CD4-positive, CD25-positive, alpha-beta regulatory T cell (primary cell): Measurements from ENCODE around the gene PRKX. TPM values are rescaled to one million over a fixed set of nuclear protein-coding genes. Genes with fewer than 3 reads are reported as not detected.
"Not testable (repeated sequence)": the region's sequence is repeated elsewhere in the genome, so short reads cannot be mapped to it uniquely, and the experiment has no call there.

Experiments used
- ATAC-seq, 2 donors: fragments of 150-1000 bp; cut with Tn5 transposase; one replicate each; pipeline ENCODE4 v1.10.0; 2021; ENCODE audit warnings: low read depth in 2 of 2, moderate number of reproducible peaks in 2 of 2, moderate library complexity in 1 of 2
- DNase-seq, 3 donors: peaks; one replicate each; pipeline versions ENCODE4 v3.0.0 to v3.0.0-alpha.2; 2012 to 2022; ENCODE audit warnings: mixed read lengths in 1 of 3
- H3K27ac ChIP-seq: one replicate; pipeline ENCODE4 v1.7.0; 2013; ENCODE audit warnings: mild to moderate bottlenecking, low read length; ENCODE audit not compliant: insufficient read depth, poor library complexity, severe bottlenecking
- H3K27me3 ChIP-seq: one replicate; pipeline ENCODE4 v1.7.0; 2013; ENCODE audit warnings: low read length; ENCODE audit not compliant: control insufficient read depth, insufficient read depth
- H3K36me3 ChIP-seq: one replicate; pipeline ENCODE4 v1.7.0; 2013; ENCODE audit warnings: mild to moderate bottlenecking, low read length, moderate library complexity; ENCODE audit not compliant: control insufficient read depth, insufficient read depth
- H3K4me1 ChIP-seq: 2 replicates; pipeline ENCODE4 v1.7.0; 2013; ENCODE audit warnings: mild to moderate bottlenecking, low read length; ENCODE audit not compliant: insufficient read depth, control insufficient read depth, poor library complexity, severe bottlenecking
- H3K4me3 ChIP-seq: one replicate; pipeline ENCODE4 v1.7.0; 2013; ENCODE audit warnings: low read depth, mild to moderate bottlenecking, low read length, moderate library complexity
- H3K9me3 ChIP-seq, 2 experiments: 1 replicate in 1 of 2; 2 replicates in 1 of 2; pipeline ENCODE4 v1.7.0; 2013; ENCODE audit warnings: low read length in 2 of 2, mild to moderate bottlenecking in 1 of 2, moderate library complexity in 1 of 2; ENCODE audit not compliant: control insufficient read depth in 2 of 2
- H3K27ac Mint-ChIP-seq, 3 donors: one replicate each; pipeline ENCODE4 v1.8.0; 2020 to 2022; ENCODE audit warnings: mild to moderate bottlenecking in 3 of 3, mixed read lengths in 3 of 3, moderate library complexity in 2 of 3
- H3K27me3 Mint-ChIP-seq: one replicate; pipeline ENCODE4 v1.8.0; 2022; ENCODE audit warnings: mild to moderate bottlenecking, mixed read lengths
- H3K36me3 Mint-ChIP-seq: one replicate; pipeline ENCODE4 v1.8.0; 2020; ENCODE audit warnings: mixed read lengths
- H3K4me1 Mint-ChIP-seq, 4 donors: one replicate each; pipeline ENCODE4 v1.8.0; 2020 to 2022; ENCODE audit warnings: mixed read lengths in 4 of 4, mild to moderate bottlenecking in 1 of 4
- H3K4me3 Mint-ChIP-seq, 4 donors: one replicate each; pipeline ENCODE4 v1.8.0; 2020 to 2022; ENCODE audit warnings: mild to moderate bottlenecking in 4 of 4, mixed read lengths in 4 of 4, moderate library complexity in 3 of 4
- H3K9me3 Mint-ChIP-seq, 7 donors: one replicate each; pipeline ENCODE4 v1.8.0; 2020 to 2022; ENCODE audit warnings: mixed read lengths in 7 of 7, mild to moderate bottlenecking in 3 of 7, moderate library complexity in 2 of 7
- polyA plus RNA-seq, 4 donors: library from polyadenylated mRNA; unstranded; fragments of 300-500 nt; fragmentation: Illumina TruSeq; gene quantifications; one replicate each; pipeline ENCODE4 v1.2.3, GENCODE V29; 2021
- total RNA-seq: library from RNA; stranded (reverse); gene quantifications from one replicate; pipeline ENCODE4 v1.2.3, GENCODE V29; 2022

The PRKX gene
- total and polyA plus RNA-seq, 5 donors from 2014 or later, result 47.5 to 103 (median 57.5) TPM

- no peak for DNase-seq
- Mint-ChIP-seq H3K4me3 (peak overlapping the region in 2 of 4 donors; percentile 5 to 43), H3K27ac (peak overlapping the region; percentile 7 to 73 (median 55)), H3K27me3 (no peaks in the 10 kb centered on the region), H3K4me1 (peaks cover 18 to 75% (median 28%) of the 10 kb centered on the region in 4 donors), H3K36me3 (peaks cover 18% of the 10 kb centered on the region), H3K9me3 (no peaks in the 10 kb centered on the region)
- Histone ChIP-seq H3K4me3 (no peak overlapping the region), H3K4me1 (peaks cover 10% of the 10 kb centered on the region), H3K9me3 (no peaks in the 10 kb centered on the region), H3K27me3 (no peaks in the 10 kb centered on the region), H3K36me3 (no peaks in the 10 kb centered on the region), H3K27ac (no peak overlapping the region)
- ATAC-seq, result no peak
These were observed 17.9 kb downstream of the PRKX start for GRCh38 chrX:3695536-3695935.

GRCh38 chrX:3690140-3690539 lies 23.3 kb downstream of the PRKX start:
- H3K36me3 Mint-ChIP-seq, result peaks cover 17% of the 10 kb centered on the region
- no peaks in the 10 kb centered on the region for H3K27me3 Mint-ChIP-seq
- H3K27ac ChIP-seq, result no peak overlapping the region
- no peaks in the 10 kb centered on the region for H3K4me1 ChIP-seq
- no peak for DNase-seq
- H3K27ac Mint-ChIP-seq, result peak overlapping the region in 2 of 3 donors; percentile 49 to 83
- no peak overlapping the region for H3K4me3 Mint-ChIP-seq
- no peak for ATAC-seq
- no peak overlapping the region for H3K4me3 ChIP-seq
- no peaks in the 10 kb centered on the region for H3K27me3 ChIP-seq
- no peaks in the 10 kb centered on the region for H3K9me3 Mint-ChIP-seq
- H3K9me3 ChIP-seq, result no peaks in the 10 kb centered on the region
- H3K36me3 ChIP-seq, result no peaks in the 10 kb centered on the region
- peaks cover 9 to 60% (median 14%) of the 10 kb centered on the region in 4 donors for H3K4me1 Mint-ChIP-seq

GRCh38 chrX:3683236-3683635 lies 30.2 kb downstream of the PRKX start:
- not testable (repeated sequence) for H3K4me3 ChIP-seq, H3K36me3 Mint-ChIP-seq, H3K4me1 ChIP-seq, H3K4me3 Mint-ChIP-seq, ATAC-seq, H3K27me3 ChIP-seq, H3K9me3 Mint-ChIP-seq, H3K9me3 ChIP-seq, H3K27ac Mint-ChIP-seq, DNase-seq, H3K27ac ChIP-seq, H3K36me3 ChIP-seq, H3K27me3 Mint-ChIP-seq
- peaks cover 10 to 49% (median 17%) of the 10 kb centered on the region in 4 donors for H3K4me1 Mint-ChIP-seq

- H3K27ac ChIP-seq, result no peak overlapping the region
- H3K9me3 Mint-ChIP-seq, result no peaks in the 10 kb centered on the region
- DNase-seq (no peak), ATAC-seq (no peak)
- H3K4me1 Mint-ChIP-seq, result peaks cover 17 to 40% (median 19%) of the 10 kb centered on the region in 4 donors
- peak overlapping the region in 1 of 3 donors; percentile 81 for H3K27ac Mint-ChIP-seq
- H3K27me3 Mint-ChIP-seq, result no peaks in the 10 kb centered on the region
- peaks cover 16% of the 10 kb centered on the region for H3K36me3 Mint-ChIP-seq
- H3K36me3 ChIP-seq, result no peaks in the 10 kb centered on the region
- no peak overlapping the region for H3K4me3 ChIP-seq
- H3K4me1 ChIP-seq, result no peaks in the 10 kb centered on the region
- no peak overlapping the region for H3K4me3 Mint-ChIP-seq
- no peaks in the 10 kb centered on the region for H3K27me3 ChIP-seq
- H3K9me3 ChIP-seq, result no peaks in the 10 kb centered on the region
These were observed 33.0 kb downstream of the PRKX start for GRCh38 chrX:3680459-3680858.

- no peak overlapping the region for H3K27ac ChIP-seq
- H3K36me3 ChIP-seq, result no peaks in the 10 kb centered on the region
- no peaks in the 10 kb centered on the region for H3K27me3 ChIP-seq
- ATAC-seq, result no peak
- no peaks in the 10 kb centered on the region for H3K9me3 ChIP-seq
- H3K36me3 Mint-ChIP-seq, result peaks cover 19% of the 10 kb centered on the region
- no peak overlapping the region for H3K4me3 Mint-ChIP-seq
- no peak for DNase-seq
- H3K27ac Mint-ChIP-seq, result peak overlapping the region in 2 of 3 donors; percentile 48 to 81
- no peaks in the 10 kb centered on the region for H3K4me1 ChIP-seq
- H3K27me3 Mint-ChIP-seq, result no peaks in the 10 kb centered on the region
- H3K4me3 ChIP-seq, result no peak overlapping the region
- H3K4me1 Mint-ChIP-seq, result peaks cover 14 to 35% (median 17%) of the 10 kb centered on the region in 4 donors
- no peaks in the 10 kb centered on the region for H3K9me3 Mint-ChIP-seq
These were observed 33.8 kb downstream of the PRKX start for GRCh38 chrX:3679669-3680068.

- H3K27ac Mint-ChIP-seq, result peak overlapping the region; percentile 2 to 85 (median 61)
- H3K4me1 Mint-ChIP-seq, result peaks cover 14 to 33% (median 17%) of the 10 kb centered on the region in 4 donors
- no peaks in the 10 kb centered on the region for H3K27me3 Mint-ChIP-seq
- H3K9me3 Mint-ChIP-seq, result no peaks in the 10 kb centered on the region
- no peak for ATAC-seq
- DNase-seq, result no peak
- Histone ChIP-seq H3K9me3 (no peaks in the 10 kb centered on the region), H3K4me1 (no peaks in the 10 kb centered on the region), H3K27ac (no peak overlapping the region), H3K36me3 (peaks cover 3% of the 10 kb centered on the region), H3K27me3 (no peaks in the 10 kb centered on the region), H3K4me3 (no peak overlapping the region)
- H3K4me3 Mint-ChIP-seq, result no peak overlapping the region
- H3K36me3 Mint-ChIP-seq, result peaks cover 31% of the 10 kb centered on the region
These were observed 35.1 kb downstream of the PRKX start for GRCh38 chrX:3678328-3678727.

GRCh38 chrX:3674881-3675280 lies 38.6 kb downstream of the PRKX start:
- Histone ChIP-seq H3K27ac (no peak overlapping the region), H3K9me3 (no peaks in the 10 kb centered on the region), H3K4me1 (no peaks in the 10 kb centered on the region), H3K36me3 (peaks cover 25% of the 10 kb centered on the region), H3K4me3 (no peak overlapping the region), H3K27me3 (no peaks in the 10 kb centered on the region)
- ATAC-seq (no peak), DNase-seq (no peak)
- H3K4me1 Mint-ChIP-seq, result peaks cover 14 to 26% (median 18%) of the 10 kb centered on the region in 4 donors
- H3K9me3 Mint-ChIP-seq, result no peaks in the 10 kb centered on the region
- H3K27ac Mint-ChIP-seq, result no peak overlapping the region
- H3K36me3 Mint-ChIP-seq, result peaks cover 48% of the 10 kb centered on the region
- H3K4me3 Mint-ChIP-seq, result no peak overlapping the region
- H3K27me3 Mint-ChIP-seq, result no peaks in the 10 kb centered on the region

- no peak for DNase-seq
- no peak overlapping the region for H3K4me3 ChIP-seq
- H3K9me3 ChIP-seq, result no peaks in the 10 kb centered on the region
- H3K27ac ChIP-seq, result no peak overlapping the region
- no peak overlapping the region for H3K4me3 Mint-ChIP-seq
- H3K27me3 ChIP-seq, result no peaks in the 10 kb centered on the region
- H3K9me3 Mint-ChIP-seq, result no peaks in the 10 kb centered on the region
- H3K4me1 ChIP-seq, result no peaks in the 10 kb centered on the region
- no peaks in the 10 kb centered on the region for H3K27me3 Mint-ChIP-seq
- ATAC-seq, result no peak
- peaks cover 44% of the 10 kb centered on the region for H3K36me3 Mint-ChIP-seq
- peaks cover 41% of the 10 kb centered on the region for H3K36me3 ChIP-seq
- peaks cover 0 to 11% (median 3%) of the 10 kb centered on the region in 4 donors for H3K4me1 Mint-ChIP-seq
- H3K27ac Mint-ChIP-seq, result no peak overlapping the region
These were observed 43.5 kb downstream of the PRKX start for GRCh38 chrX:3669841-3670475.
